IPS DF 4.7 (cell line): Measurements from ENCODE around the gene HIVEP2.
A peak's percentile ranks its signal among the peaks of the same experiment; 100 is the strongest.

Source experiments
- DNase-seq: peaks from one replicate; pipeline ENCODE4 v3.0.0-alpha.2; 2013; ENCODE audit warnings: low spot score; ENCODE audit errors: extremely low read depth

Gene HIVEP2

GRCh38 chr6:142946181-142946923 is 1.4 kb upstream of the HIVEP2 start:
- peak; percentile 85 for DNase-seq

- no peak for DNase-seq
Measured at GRCh38 chr6:142945446-142946180, 637 bp upstream of the HIVEP2 start.

GRCh38 chr6:142944124-142945048 is 590 bp downstream of the HIVEP2 start:
- DNase-seq, result no peak

DNA sequence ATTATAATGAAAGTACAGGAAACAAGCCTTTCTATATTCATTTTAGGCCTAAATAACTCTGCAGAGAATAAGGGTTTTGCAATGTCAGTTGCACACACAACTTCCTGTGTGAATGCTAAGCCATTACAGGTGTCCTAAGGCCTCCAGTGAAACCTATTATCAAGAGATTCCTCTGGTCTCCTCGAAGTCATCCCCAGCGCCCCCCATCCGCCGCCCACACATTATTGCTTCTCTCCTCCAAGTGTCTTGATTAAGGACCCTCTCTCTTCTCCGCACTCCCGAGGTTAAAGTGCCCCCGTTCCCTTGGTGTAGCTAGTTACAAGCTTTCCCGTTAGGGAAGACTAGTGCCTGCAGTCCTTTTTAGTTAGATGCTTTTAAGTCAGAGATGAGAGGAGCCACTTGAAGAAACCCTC is 1.3 kb downstream of the HIVEP2 start:
- no peak for DNase-seq

DNA sequence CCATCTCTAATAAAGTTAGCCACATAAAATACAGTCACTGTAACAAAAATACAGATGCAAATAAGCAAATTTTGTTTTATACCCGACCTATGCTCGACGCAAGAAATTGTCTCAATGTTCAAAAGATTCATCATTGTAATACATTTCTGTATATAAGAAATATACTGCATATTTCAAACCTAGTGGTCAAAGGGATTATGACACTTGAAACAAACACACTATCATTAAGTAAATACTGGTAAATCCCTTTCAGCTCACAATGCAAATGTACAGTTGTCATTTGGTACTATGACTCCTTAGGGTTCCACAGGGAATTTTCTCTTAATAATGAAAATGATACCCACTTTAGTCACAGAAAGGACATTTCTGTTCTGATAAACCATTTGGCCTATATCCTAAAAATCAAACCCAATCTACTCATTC is 2.2 kb downstream of the HIVEP2 start:
- no peak for DNase-seq

DNA sequence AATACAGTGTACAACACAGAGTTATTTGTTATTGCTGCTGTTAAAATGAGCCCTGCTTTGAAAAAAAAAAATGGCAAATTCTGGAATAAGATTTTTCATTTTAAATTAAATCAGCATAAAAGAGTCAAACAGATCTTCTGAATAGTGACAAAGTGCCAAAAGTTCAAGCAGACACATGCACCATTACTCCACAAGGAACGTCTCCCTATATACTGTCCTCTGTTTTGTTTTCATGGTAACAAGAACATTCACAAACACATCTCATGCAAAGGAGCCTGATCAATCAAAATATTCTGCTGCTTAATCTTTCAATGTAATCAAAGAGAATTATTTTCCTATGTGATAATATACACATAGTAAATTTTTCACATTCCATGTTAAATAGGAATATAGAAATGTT is 2.7 kb downstream of the HIVEP2 start:
- no peak for DNase-seq

GRCh38 chr6:142941018-142941417 is 4.0 kb downstream of the HIVEP2 start:
- DNase-seq, result no peak

DNA sequence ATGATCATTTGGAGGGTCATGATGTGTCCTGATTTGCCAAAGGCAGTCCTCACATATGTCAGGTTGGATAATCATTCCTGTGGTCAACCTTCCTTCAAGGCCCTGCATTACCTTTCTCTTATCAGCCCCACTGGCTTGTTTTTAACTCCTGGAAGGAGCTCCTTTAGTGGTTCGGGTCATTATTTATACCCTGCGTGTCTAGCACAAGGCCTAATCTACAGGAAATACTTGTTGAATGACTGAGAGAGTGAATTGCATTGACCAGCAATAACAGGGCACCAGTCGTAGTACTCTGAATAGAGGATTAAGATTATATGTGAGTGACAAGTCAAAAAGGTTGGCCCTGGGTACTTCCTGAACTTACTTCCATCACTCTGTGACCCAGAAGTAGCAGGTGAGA is 4.5 kb downstream of the HIVEP2 start:
- DNase-seq, result no peak

DNA sequence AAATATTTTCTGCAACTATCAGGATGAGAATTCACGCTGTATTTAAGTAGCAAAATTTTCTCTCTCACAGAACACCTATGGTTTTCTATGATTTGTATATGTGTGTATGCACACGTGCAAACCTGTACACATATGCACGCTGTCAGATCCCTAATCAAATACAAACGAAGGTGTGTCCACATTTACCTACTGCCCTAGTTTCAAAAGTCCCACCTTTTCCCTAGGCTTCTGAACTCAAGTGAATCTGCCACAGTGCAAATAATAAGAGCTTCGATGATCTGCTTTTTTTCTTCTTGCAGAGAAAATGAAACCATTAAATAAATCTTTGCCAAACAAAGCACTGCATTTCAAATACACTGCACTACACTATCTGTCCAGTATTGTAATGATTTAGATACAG is 6.5 kb downstream of the HIVEP2 start:
- no peak for DNase-seq

DNA sequence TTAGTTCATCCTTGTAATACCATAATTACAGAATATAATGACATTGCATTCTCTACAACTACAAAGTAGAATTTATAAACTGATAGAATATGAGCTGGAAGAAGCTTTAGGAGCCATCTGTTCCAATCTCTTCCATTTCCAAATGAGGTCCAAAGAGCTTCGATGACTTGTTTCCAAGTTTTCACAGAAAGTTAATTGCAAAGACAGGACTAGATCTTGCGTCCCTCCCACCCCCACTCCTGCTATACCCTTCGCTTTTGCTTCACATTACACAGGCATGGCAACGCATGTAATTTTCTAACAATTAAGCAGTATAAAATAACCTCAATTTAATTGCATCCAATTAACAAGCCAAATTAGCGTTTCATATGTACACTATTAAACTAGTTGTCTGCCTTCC is 7.0 kb downstream of the HIVEP2 start:
- DNase-seq, result no peak

DNA sequence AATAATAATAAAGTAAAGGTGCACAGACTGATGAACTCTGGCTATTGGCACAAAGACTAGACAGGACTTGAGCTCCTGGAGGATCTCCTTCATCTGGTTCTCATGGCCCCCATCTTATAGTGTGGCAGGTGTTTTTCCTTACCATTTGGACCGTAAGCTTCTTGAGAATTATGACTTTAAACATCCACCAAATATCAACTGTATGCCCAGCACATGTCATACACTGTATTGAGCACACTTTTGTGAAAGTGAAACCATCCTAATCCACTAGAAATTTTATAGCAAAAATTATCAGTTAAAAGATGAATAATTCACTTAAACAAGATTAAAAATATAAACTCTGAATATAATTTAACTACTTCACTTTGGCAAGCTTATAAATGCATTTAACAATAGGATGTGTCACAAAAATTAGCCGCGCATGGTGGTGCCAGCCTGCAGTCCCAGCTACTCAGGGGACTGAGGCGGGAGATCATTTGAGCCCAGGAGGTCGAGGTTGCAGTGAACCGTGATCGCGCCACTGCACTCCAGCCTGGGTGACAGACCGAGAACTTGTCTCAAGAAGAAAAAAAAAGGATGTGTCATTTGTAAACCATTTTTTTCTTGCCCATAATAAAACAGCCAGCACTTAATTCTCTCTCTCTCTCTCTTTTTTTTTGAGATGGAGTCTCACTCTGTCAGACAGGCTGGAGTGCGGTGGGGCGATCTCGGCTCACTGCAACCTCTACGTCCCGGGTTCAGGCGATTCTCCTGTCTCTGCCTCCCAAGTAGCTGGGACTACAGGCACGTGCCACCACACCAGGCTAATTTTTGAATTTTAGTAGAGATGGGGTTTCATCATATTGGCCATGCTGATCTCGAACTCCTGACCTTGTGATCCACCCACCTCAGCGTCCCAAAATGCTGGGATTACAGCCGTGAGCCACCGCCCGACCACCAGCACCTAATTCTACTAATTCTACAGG is 9.1 kb downstream of the HIVEP2 start:
- no peak for DNase-seq

GRCh38 chr6:142934599-142934998 is 10.4 kb downstream of the HIVEP2 start:
- DNase-seq, result no peak

DNA sequence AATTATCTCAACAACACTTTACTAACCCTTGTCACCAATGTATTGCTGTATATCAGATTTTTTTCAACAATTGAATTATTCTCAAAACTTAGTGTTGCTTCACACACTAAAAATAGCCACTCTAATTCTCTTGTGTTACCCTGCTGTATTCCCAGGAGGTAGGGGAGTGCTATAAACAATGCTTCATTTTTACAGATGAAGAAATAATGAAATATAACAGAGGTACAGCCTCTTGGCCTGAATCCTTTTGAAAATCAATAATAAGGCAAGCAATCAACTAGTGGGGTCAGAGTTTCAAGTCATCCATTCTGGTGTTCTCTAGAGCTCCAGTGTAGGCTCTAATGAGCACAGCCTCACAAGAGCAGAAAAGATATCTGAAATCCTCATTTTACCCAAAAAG is 10.9 kb downstream of the HIVEP2 start:
- DNase-seq, result no peak

GRCh38 chr6:142933701-142934100 is 11.3 kb downstream of the HIVEP2 start:
- DNase-seq, result no peak

DNA sequence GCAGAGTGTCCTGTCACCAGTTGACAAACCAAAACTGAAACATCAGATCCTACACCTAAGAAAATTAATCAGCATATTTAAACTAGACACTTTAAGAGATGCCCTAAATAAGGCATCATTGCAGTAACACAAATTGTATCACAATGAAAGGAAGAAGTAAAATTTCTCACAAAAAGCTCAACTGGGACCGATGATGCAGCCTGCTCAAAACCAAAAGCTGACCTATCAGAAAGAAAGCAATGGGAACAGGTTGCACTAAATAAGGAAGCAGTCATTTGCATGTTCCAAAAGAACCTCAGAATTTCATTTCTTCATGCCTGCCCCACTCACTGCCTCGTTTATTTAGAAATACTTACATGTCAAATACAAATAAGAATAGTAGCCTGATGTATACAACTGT is 12.1 kb downstream of the HIVEP2 start:
- no peak for DNase-seq

DNA sequence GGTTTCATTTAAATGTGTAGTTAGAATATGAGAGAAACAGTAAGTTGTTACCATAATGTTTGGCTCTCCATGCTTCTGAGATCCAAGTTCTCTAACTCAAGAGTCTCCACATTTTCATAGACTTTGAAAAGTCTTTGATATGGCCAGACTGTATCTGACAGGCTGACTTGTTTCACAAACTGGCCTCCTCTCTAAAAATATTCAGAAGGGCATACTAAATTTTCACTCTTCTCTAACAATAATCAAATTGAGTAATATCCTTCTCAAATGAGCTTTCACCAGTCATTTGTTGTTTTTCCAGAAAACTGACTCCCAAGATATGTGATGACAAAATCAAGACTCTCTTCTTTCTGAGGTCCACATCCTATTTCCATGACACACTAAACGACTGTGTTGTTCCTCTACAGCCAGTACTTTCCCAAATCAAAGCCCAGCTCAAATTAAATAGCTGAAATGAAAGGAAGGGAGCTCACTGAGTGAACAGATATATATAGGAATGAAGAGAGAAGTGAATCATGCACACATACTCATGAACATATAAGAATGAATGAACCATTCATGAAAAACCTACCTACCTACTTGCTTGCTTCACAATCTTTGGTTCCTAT is 15.1 kb downstream of the HIVEP2 start:
- DNase-seq, result no peak

GRCh38 chr6:142927904-142928303 is 17.1 kb downstream of the HIVEP2 start:
- DNase-seq, result no peak

GRCh38 chr6:142927271-142927580 is 17.8 kb downstream of the HIVEP2 start:
- DNase-seq, result no peak

DNA sequence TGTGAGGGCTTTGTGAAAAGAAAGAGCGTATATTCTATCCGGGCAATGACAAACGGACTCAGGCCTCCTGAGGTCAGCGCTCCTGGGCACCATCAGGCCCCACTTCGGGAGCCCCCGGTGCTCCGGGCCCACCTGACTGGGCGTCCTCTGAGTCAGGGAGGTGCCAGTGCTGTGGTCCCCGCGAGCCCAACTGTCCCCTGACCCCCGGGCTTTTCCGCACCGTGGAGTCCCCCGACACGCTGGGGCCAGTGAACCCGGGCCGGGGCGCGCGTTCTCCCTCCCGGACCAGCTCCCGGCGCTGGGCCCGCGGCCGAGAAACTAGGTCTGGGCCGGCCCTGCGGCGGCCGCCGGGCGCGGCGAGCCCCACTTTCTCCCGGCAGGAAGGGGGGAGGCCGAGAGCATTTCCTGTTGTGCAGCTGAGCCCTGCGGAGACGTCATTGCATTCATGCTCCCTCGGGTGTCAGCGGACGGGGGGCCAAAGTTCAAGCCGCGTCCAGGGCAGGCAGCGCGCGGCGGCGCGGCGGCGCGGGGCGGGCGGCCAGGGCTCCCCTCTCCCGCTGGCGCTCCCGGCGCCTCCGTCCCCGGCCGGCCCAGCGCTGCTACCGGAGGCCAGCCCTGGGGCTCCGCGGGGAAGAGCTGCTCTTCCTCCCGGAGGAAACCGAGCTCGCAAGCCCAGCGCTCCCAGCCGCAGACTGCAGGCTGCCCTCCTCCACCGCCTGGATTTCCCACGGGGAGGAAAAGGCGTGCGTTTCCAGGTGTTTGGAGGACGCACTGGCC is 18.3 kb downstream of the HIVEP2 start:
- no peak for DNase-seq

GRCh38 chr6:142926177-142926493 is 18.8 kb downstream of the HIVEP2 start:
- DNase-seq, result no peak
